ENCODE results near the gene PRLR. TPM values are rescaled to one million over a fixed set of nuclear protein-coding genes. Genes with fewer than 3 reads are reported as not detected.

PRLR gene
- total and polyA plus RNA-seq, 2 of the 8 experiments (the other 6 are each of a cell fraction or from before 2014, with no cell fraction given) = 0.53 to 2.5 TPM

GRCh38 chr5:35166043-35166442 is 64.2 kb downstream of the PRLR start:
- CTCF ChIA-PET (ENCODE audit: partially characterized antibody) = interaction anchor here (0.8 to 2.3 kb wide), 3 partner anchors 16 to 433 kb away, joined by 3 to 11 read pairs (median 3); no protein-coding TSS in a partner anchor
- TF ChIP-seq POLR2AphosphoS5 (IDR thresholded peaks at IDR 0.05; ENCODE audit: low read depth, low read length) (no peak), CHD2 (IDR thresholded peaks at IDR 0.05; ENCODE audit: low read length) (no peak), SAP30 (IDR thresholded peaks at IDR 0.05; ENCODE audit: insufficient read depth, insufficient replicate concordance, low read length) (no peak), TAF1 (IDR thresholded peaks at IDR 0.05; ENCODE audit: low read depth, low read length) (no peak)
- H3K27me3 ChIP-seq (replicated peaks in 1 of 4; ENCODE audit: control insufficient read depth in 3 of 4, extremely low read depth in 1 of 4, insufficient read depth in 3 of 4, low read length in 3 of 4) = no peaks in the 10 kb centered on the region
- H4K5ac ChIP-seq (ENCODE audit: insufficient read length, low read depth, low read length) = no peak overlapping the region
- H4K20me1 ChIP-seq (replicated peaks in 1 of 2; ENCODE audit: control insufficient read depth in 1 of 2, insufficient read depth in 2 of 2, low read length in 2 of 2) = no peaks in the 10 kb centered on the region
- no peaks in the 10 kb centered on the region for H3K23me2 ChIP-seq (ENCODE audit: low read depth, low read length)
- H3K23ac ChIP-seq (ENCODE audit: insufficient read length) = no peak overlapping the region
- no peak overlapping the region for H3K4me2 ChIP-seq (ENCODE audit: insufficient read depth in 1 of 2, low read depth in 2 of 2, low read length in 2 of 2)
- H2BK5ac ChIP-seq (ENCODE audit: low read depth, low read length) = no peak overlapping the region
- POLR2A ChIA-PET (ENCODE audit: partially characterized antibody) = no interaction called here
- no peak overlapping the region for H4K91ac ChIP-seq (replicated peaks; ENCODE audit: insufficient read length, low read length)
- H3K56ac ChIP-seq (replicated peaks; ENCODE audit: insufficient read length, low read depth, low read length) = no peak overlapping the region
- 84% methylated on average over 1 of the region's 1 CpG; no CpG with 5 or more reads in 1 of the 2 experiments for WGBS, 2 experiments (ENCODE audit: extremely low coverage in 1 of 2, insufficient coverage in 1 of 2, insufficient read length in 1 of 2, insufficient replicate concordance in 2 of 2, low coverage in 1 of 2, low lambda C conversion rate in 2 of 2, missing lambda C conversion rate in 1 of 2)
- no peaks in the 10 kb centered on the region for H3K79me1 ChIP-seq (ENCODE audit: low read depth, low read length)
- no peak overlapping the region for H3K27ac ChIP-seq (ENCODE audit: low read depth, low read length)
- no peaks in the 10 kb centered on the region for H3K36me3 ChIP-seq (ENCODE audit: control insufficient read depth in 2 of 4, insufficient read depth in 4 of 4, low read length in 3 of 4)
- no peak for DNase-seq (ENCODE audit: low read depth in 1 of 2, low spot score in 2 of 2)
- H3K79me2 ChIP-seq (ENCODE audit: control insufficient read depth in 1 of 2, insufficient read depth in 2 of 2, low read length in 2 of 2) = no peaks in the 10 kb centered on the region
- H3K14ac ChIP-seq (ENCODE audit: insufficient read length) = no peak overlapping the region
- H2BK12ac ChIP-seq (ENCODE audit: low read depth, low read length) = no peak overlapping the region
- no peak overlapping the region for H2BK20ac ChIP-seq (ENCODE audit: low read length)
- H3K4me3 ChIP-seq (ENCODE audit: extremely low read depth in 1 of 4, insufficient read depth in 2 of 4, low read depth in 3 of 4, low read length in 4 of 4) = no peak overlapping the region
- no peak overlapping the region for H3K4ac ChIP-seq (replicated peaks; ENCODE audit: insufficient read length, low read depth, low read length)
- H3K9ac ChIP-seq (replicated peaks in 1 of 4; ENCODE audit: extremely low read depth in 1 of 4, low read depth in 3 of 4, low read length in 3 of 4) = no peak overlapping the region
- no peak overlapping the region for H4K8ac ChIP-seq (ENCODE audit: extremely low read depth, insufficient read depth, low read length)
- H3K4me1 ChIP-seq (replicated peaks in 1 of 4; ENCODE audit: control insufficient read depth in 3 of 4, insufficient read depth in 4 of 4, low read length in 3 of 4) = no peaks in the 10 kb centered on the region
- H2BK15ac ChIP-seq (ENCODE audit: low read length) = no peak overlapping the region
- H2BK120ac ChIP-seq (replicated peaks; ENCODE audit: low read depth, low read length) = no peak overlapping the region
- peaks cover 6 to 9% of the 10 kb centered on the region in 2 experiments; a peak in 2 of 4 replicates for H3K9me3 ChIP-seq (ENCODE audit: insufficient read depth in 2 of 2, low read depth in 1 of 2, low read length in 1 of 2)
- no peak overlapping the region for H2AFZ ChIP-seq (ENCODE audit: low read length)
- H2AK5ac ChIP-seq (ENCODE audit: low read depth, low read length) = no peak overlapping the region
- FAIRE-seq = no peak
- H3K18ac ChIP-seq (ENCODE audit: extremely low read depth, low read length) = no peak overlapping the region
